Spleen (tissue), 11 donors: Measurements from ENCODE around the gene RBPJL. TPM values are rescaled to one million over a fixed set of nuclear protein-coding genes. Genes with fewer than 3 reads are reported as not detected.

Source experiments
- DNase-seq: peaks from one replicate; pipeline ENCODE4 v3.0.0-alpha.2; 2020
- H3K27ac ChIP-seq, 8 donors: fragments of 200-600 bp; sonication (generic) in 7 of 8; 1 replicate in 4 of 8; 2 replicates in 4 of 8; pipeline versions ENCODE4 v1.5.0 to v1.8.0; 2016 to 2021; ENCODE audit warnings: inconsistent platforms in 4 of 8, mild to moderate bottlenecking in 4 of 8, moderate library complexity in 1 of 8
- H3K27me3 ChIP-seq, 7 donors: fragments of 200-600 bp; sonication (generic) in 6 of 7; replicated peaks in 1 of 7; 1 replicate in 4 of 7; 2 replicates in 3 of 7; pipeline versions ENCODE4 v1.5.0 to v1.8.0; 2016 to 2021; ENCODE audit warnings: inconsistent platforms in 3 of 7, mild to moderate bottlenecking in 1 of 7
- H3K36me3 ChIP-seq, 6 donors: fragments of 200-600 bp; sonication (generic) in 5 of 6; 1 replicate in 4 of 6; 2 replicates in 2 of 6; pipeline versions ENCODE4 v1.5.0 to v1.8.0; 2016 to 2021; ENCODE audit warnings: inconsistent platforms in 2 of 6
- H3K4me1 ChIP-seq, 6 donors: fragments of 200-600 bp; sonication (generic) in 5 of 6; 1 replicate in 3 of 6; 2 replicates in 3 of 6; pipeline versions ENCODE4 v1.5.0 to v1.8.0; 2016 to 2021; ENCODE audit warnings: inconsistent platforms in 3 of 6
- H3K4me3 ChIP-seq, 8 donors: fragments of 200-600 bp; sonication (generic) in 7 of 8; 1 replicate in 4 of 8; 2 replicates in 4 of 8; pipeline versions ENCODE4 v1.5.0 to v1.8.0; 2016 to 2021; ENCODE audit warnings: inconsistent platforms in 4 of 8, mild to moderate bottlenecking in 4 of 8, moderate library complexity in 2 of 8
- H3K9me3 ChIP-seq, 8 donors: fragments of 200-600 bp; sonication (generic) in 7 of 8; 1 replicate in 4 of 8; 2 replicates in 4 of 8; pipeline versions ENCODE4 v1.5.0 to v1.8.0; 2016 to 2021; ENCODE audit warnings: inconsistent platforms in 4 of 8
- CTCF ChIP-seq, 11 experiments: fragments of 200-600 bp in 7 of 11; fragments of 450-650 bp in 4 of 11; sonication (generic) in 4 of 11; IDR thresholded peaks in 8 of 11; conservative IDR thresholded peaks in 3 of 11; 1 replicate in 7 of 11; 2 replicates in 4 of 11; pipeline versions ENCODE4 v1.4.0 to v1.8.0; 2016 to 2021; ENCODE audit warnings: antibody characterized with exemption in 11 of 11, inconsistent platforms in 4 of 11, mild to moderate bottlenecking in 1 of 11
- POLR2A ChIP-seq, 3 donors: fragments of 450-650 bp; IDR thresholded peaks; one replicate each; pipeline ENCODE4 v1.5.1; 2017; ENCODE audit warnings: antibody characterized with exemption in 3 of 3, mild to moderate bottlenecking in 1 of 3
- POLR2AphosphoS5 ChIP-seq, 3 donors: sonication (generic); formaldehyde crosslinking; IDR thresholded peaks; one replicate each; pipeline ENCODE4 v1.5.1; 2017; ENCODE audit warnings: antibody characterized with exemption in 3 of 3
- WGBS, 5 donors: extraction: QIAGEN DNeasy Blood & Tissue Kit in 3 of 5; methylation state at CpG; one replicate each; pipeline versions ENCODE4 v1.1.5 to v1.1.7; 2013 to 2018; 5-methylcytosine and 5-hydroxymethylcytosine counted together
- intact Hi-C: fragments of 100-400 bp; cut with DNase I; formaldehyde crosslinking; loops from one replicate; pipeline ENCODE4 v1.15.0; 2023; ENCODE audit warnings: low total_unique reads
- polyA plus RNA-seq, 3 donors: library from polyadenylated mRNA; stranded (reverse); fragments of 200-250 nt; gene quantifications; one replicate each; pipeline ENCODE4 v1.2.1, GENCODE V29; 2013
- total RNA-seq, 7 donors: library from RNA; depleted of rRNA in 3 of 7; stranded (reverse); fragments of >200 nt in 3 of 7; fragmentation: NEBNext Ultra II Directional in 4 of 7; extraction: Animal tissue kit (Norgen Biotek cat#: 25700) in 4 of 7; gene quantifications; one replicate each; pipeline versions ENCODE4 v1.1.0 to v1.2.1, GENCODE V29; 2016 to 2021
- donor health status: healthy with polysubstance abuse.
- donor health status: DM: no; HTN: no; CAD: no; lungs with moderate emphysema.
- donor health status: DM: no; HTN: no; CAD: no.
- donor health status: Bipolar disorder and iron deficiency.
- donor health status: healthy.
- donor health status: DM: no; HTN: no; CAD: no.
- donor health status: DM: yes; HTN: yes; CAD: no.

RBPJL gene
- total and polyA plus RNA-seq, 10 donors: 0.05 to 0.09 TPM; not detected in 8

GRCh38 chr20:45289942-45290676, 16.5 kb upstream of the RBPJL start:
- H3K4me1 ChIP-seq: peaks cover 7 to 34% (median 26%) of the 10 kb centered on the region in 6 donors
- H3K9me3 ChIP-seq: no peaks in the 10 kb centered on the region
- no peak overlapping the region for H3K4me3 ChIP-seq
- WGBS, 5 donors: 73 to 82% (median 79%) methylated on average over 13 of the region's 13 CpGs
- no peak for TF ChIP-seq CTCF (IDR thresholded peaks at IDR 0.05 in 8 of 11, conservative IDR thresholded peaks at IDR 0.05 in 3 of 11)
- TF ChIP-seq POLR2A (IDR thresholded peaks at IDR 0.05): no peak
- no peak for TF ChIP-seq POLR2AphosphoS5 (IDR thresholded peaks at IDR 0.05)
- H3K36me3 ChIP-seq: no peaks in the 10 kb centered on the region
- intact Hi-C loops: no loop called here
- H3K27ac ChIP-seq: no peak overlapping the region
- peaks cover 0 to 38% (median 10%) of the 10 kb centered on the region in 7 donors for H3K27me3 ChIP-seq
- DNase-seq: no peak

- Histone ChIP-seq H3K27me3 (peaks cover 0 to 45% (median 10%) of the 10 kb centered on the region in 7 donors), H3K27ac (no peak overlapping the region), H3K36me3 (no peaks in the 10 kb centered on the region), H3K4me1 (peaks cover 7 to 34% (median 26%) of the 10 kb centered on the region in 6 donors), H3K9me3 (no peaks in the 10 kb centered on the region), H3K4me3 (no peak overlapping the region)
- TF ChIP-seq CTCF (IDR thresholded peaks at IDR 0.05 in 8 of 11, conservative IDR thresholded peaks at IDR 0.05 in 3 of 11): peak; percentile 61 to 92 (median 75)
- no peak for TF ChIP-seq POLR2A (IDR thresholded peaks at IDR 0.05)
- no peak for TF ChIP-seq POLR2AphosphoS5 (IDR thresholded peaks at IDR 0.05)
- peak; percentile 89 for DNase-seq
- WGBS, 5 donors: 20 to 26% (median 23%) methylated on average over 8 of the region's 8 CpGs
- intact Hi-C loops: no loop called here
Measured at GRCh38 chr20:45290677-45291355, 15.8 kb upstream of the RBPJL start.

GRCh38 chr20:45291526-45291925, 15.1 kb upstream of the RBPJL start:
- Histone ChIP-seq H3K27ac (no peak overlapping the region), H3K36me3 (no peaks in the 10 kb centered on the region), H3K4me3 (no peak overlapping the region), H3K4me1 (peaks cover 7 to 34% (median 26%) of the 10 kb centered on the region in 6 donors), H3K27me3 (peaks cover 0 to 53% (median 10%) of the 10 kb centered on the region in 7 donors), H3K9me3 (no peaks in the 10 kb centered on the region)
- WGBS, 5 donors: 82 to 88% (median 85%) methylated on average over 9 of the region's 9 CpGs
- intact Hi-C loops: no loop called here
- TF ChIP-seq CTCF (IDR thresholded peaks at IDR 0.05 in 8 of 11, conservative IDR thresholded peaks at IDR 0.05 in 3 of 11) (no peak), POLR2A (IDR thresholded peaks at IDR 0.05) (no peak), POLR2AphosphoS5 (IDR thresholded peaks at IDR 0.05) (no peak)
- no peak for DNase-seq

GRCh38 chr20:45292343-45292742, 14.3 kb upstream of the RBPJL start:
- Histone ChIP-seq H3K4me3 (no peak overlapping the region), H3K27me3 (peaks cover 0 to 61% (median 10%) of the 10 kb centered on the region in 7 donors), H3K4me1 (peaks cover 7 to 34% (median 26%) of the 10 kb centered on the region in 6 donors), H3K9me3 (no peaks in the 10 kb centered on the region), H3K27ac (no peak overlapping the region), H3K36me3 (no peaks in the 10 kb centered on the region)
- 75 to 91% (median 79%) methylated on average over 2 of the region's 2 CpGs for WGBS, 5 donors
- DNase-seq: no peak
- intact Hi-C loops: no loop called here
- TF ChIP-seq POLR2A (IDR thresholded peaks at IDR 0.05): no peak
